HepG2 (cell line): ENCODE results near the gene GATM. TPM values are rescaled to one million over a fixed set of nuclear protein-coding genes. Genes with fewer than 3 reads are reported as not detected.
A peak's percentile ranks its signal among the peaks of the same experiment; 100 is the strongest.

Source experiments
- ATAC-seq: fragments of 200-7000 bp; cut with Tn5 transposase; 3 replicates; pipeline ENCODE4 v1.9.1; 2020; ENCODE audit warnings: mild to moderate bottlenecking, moderate library complexity
- BruUV-seq: library from RNA; stranded (reverse); fragments of 400-500 nt; replicated peaks from 2 replicates; lab custom pipeline; 2021; lab: Mats Ljungman, UMichigan
- CTCF ChIA-PET: fragments of 300-600 bp; formaldehyde crosslinking; extraction: SDS; loops from one replicate; lab custom pipeline; 2021; ENCODE audit warnings: low total read pairs, inconsistent platforms, low intra/inter-chr PET ratio; lab: Yijun Ruan, JAX
- POLR2A ChIA-PET: fragments of 350-600 bp; sonication (Branson Sonifier 250); formaldehyde crosslinking; loops from one replicate; lab custom pipeline; 2020; ENCODE audit warnings: antibody characterized with exemption, inconsistent platforms; lab: Yijun Ruan, JAX
- DNase-seq: peaks from one replicate; pipeline ENCODE4 v3.0.0-alpha.2; 2015; ENCODE audit warnings: low spot score
- FAIRE-seq: peaks from 3 replicates; lab custom pipeline; 2011; peaks lifted over from hg19 to GRCh38; lab: Jason Lieb, UNC
- H2AFZ ChIP-seq: one replicate; pipeline ENCODE4 v1.6.1; 2011; ENCODE audit warnings: low read length, inconsistent platforms
- H3K27ac ChIP-seq: fragments of 300-600 bp; 3 replicates; pipeline ENCODE4 v1.8.0; 2011; ENCODE audit warnings: mixed run types, mild to moderate bottlenecking, mixed read lengths, low read length, inconsistent platforms; ENCODE audit not compliant: insufficient read depth; ENCODE audit errors: extremely low read length
- H3K27me3 ChIP-seq, 2 experiments: fragments of 200-600 bp in 1 of 2; 2 replicates in 1 of 2; 3 replicates in 1 of 2; pipeline versions ENCODE4 v1.6.0 to v1.8.0; 2011; ENCODE audit warnings: low read length in 2 of 2, mild to moderate bottlenecking in 2 of 2, moderate library complexity in 2 of 2, inconsistent platforms in 1 of 2; ENCODE audit not compliant: insufficient read depth in 2 of 2, control insufficient read depth in 1 of 2
- H3K36me3 ChIP-seq, 2 experiments: fragments of 200-600 bp in 1 of 2; replicated peaks in 1 of 2; 2 replicates in 1 of 2; 3 replicates in 1 of 2; pipeline versions ENCODE4 v1.5.1 to v1.8.0; 2011; ENCODE audit warnings: low read length in 2 of 2, inconsistent platforms in 1 of 2; ENCODE audit not compliant: insufficient read depth in 2 of 2, control insufficient read depth in 1 of 2
- H3K4me1 ChIP-seq: 2 replicates; pipeline ENCODE4 v1.5.1; 2012; ENCODE audit warnings: low read length, inconsistent platforms; ENCODE audit not compliant: insufficient read depth
- H3K4me2 ChIP-seq: 2 replicates; pipeline ENCODE4 v1.6.0; 2011; ENCODE audit warnings: low read depth, low read length, inconsistent platforms
- H3K4me3 ChIP-seq, 3 experiments: fragments of 200-600 bp in 1 of 3; sonication (generic), shearing (Covaris generic) in 1 of 3; replicated peaks in 1 of 3; 2 replicates each; pipeline ENCODE4 v1.5.1; 2011 to 2016; ENCODE audit warnings: low read length in 3 of 3, inconsistent platforms in 2 of 3, low read depth in 2 of 3, mild to moderate bottlenecking in 2 of 3, control low read depth in 1 of 3, mixed read lengths in 1 of 3; ENCODE audit not compliant: insufficient read depth in 1 of 3
- H3K79me2 ChIP-seq: one replicate; pipeline ENCODE4 v1.6.1; 2011; ENCODE audit warnings: low read length, inconsistent platforms; ENCODE audit not compliant: insufficient read depth
- H3K9ac ChIP-seq: 2 replicates; pipeline ENCODE4 v1.6.0; 2011; ENCODE audit warnings: mild to moderate bottlenecking, low read depth, low read length, inconsistent platforms; ENCODE audit not compliant: insufficient read depth
- H3K9me3 ChIP-seq: 2 replicates; pipeline ENCODE4 v1.5.1; 2012; ENCODE audit warnings: mild to moderate bottlenecking, low read length
- H4K20me1 ChIP-seq: 2 replicates; pipeline ENCODE4 v1.6.0; 2011; ENCODE audit warnings: inconsistent platforms, mild to moderate bottlenecking, low read length, moderate library complexity; ENCODE audit not compliant: insufficient read depth
- AGO2 ChIP-seq: fragments of 200-400 bp; formaldehyde crosslinking; optimal IDR thresholded peaks from 2 replicates; pipeline ENCODE3; 2017; ENCODE audit warnings: mild to moderate bottlenecking, low read depth, low read length, moderate library complexity
- ATF2 ChIP-seq: sonication (generic); formaldehyde crosslinking; IDR thresholded peaks from 2 replicates; pipeline ENCODE4 v1.4.0; 2020; ENCODE audit warnings: missing genetic modification reagents
- GATAD2A ChIP-seq: IDR thresholded peaks from 2 replicates; pipeline ENCODE4 v1.6.1; 2016
- ISX ChIP-seq: sonication (generic); formaldehyde crosslinking; conservative IDR thresholded peaks from 2 replicates; pipeline ENCODE4 v1.5.0; 2020; ENCODE audit warnings: missing genetic modification reagents
- NCOA1 ChIP-seq: sonication (generic); formaldehyde crosslinking; IDR thresholded peaks from 2 replicates; pipeline ENCODE4 v1.9.0; 2021; ENCODE audit warnings: missing genetic modification reagents
- NR2F1 ChIP-seq, 2 experiments: fragments of 450-650 bp in 1 of 2; formaldehyde crosslinking in 1 of 2; IDR thresholded peaks; 2 replicates each; pipeline versions ENCODE4 v1.5.0 to v1.6.1; 2016 to 2020; ENCODE audit warnings: mild to moderate bottlenecking in 1 of 2, missing compliant biosample characterization in 1 of 2, missing genetic modification reagents in 1 of 2, moderate library complexity in 1 of 2
- RFX3 ChIP-seq: IDR thresholded peaks from 2 replicates; pipeline ENCODE4 v1.6.1; 2016; ENCODE audit warnings: missing biosample characterization, missing genetic modification reagents
- SMYD3 ChIP-seq: sonication (generic); formaldehyde crosslinking; IDR thresholded peaks from 2 replicates; pipeline ENCODE4 v1.8.1; 2023; ENCODE audit warnings: mild to moderate bottlenecking, missing genetic modification reagents
- SOX13 ChIP-seq, 3 experiments: fragments of 450-650 bp in 1 of 3; sonication (generic) in 1 of 3; formaldehyde crosslinking in 1 of 3; IDR thresholded peaks in 2 of 3; conservative IDR thresholded peaks in 1 of 3; 2 replicates each; pipeline versions ENCODE4 v1.5.0 to v1.6.1; 2016 to 2020; ENCODE audit warnings: antibody characterized with exemption in 1 of 3, mild to moderate bottlenecking in 1 of 3, missing compliant biosample characterization in 1 of 3, missing genetic modification reagents in 1 of 3, moderate library complexity in 1 of 3
- TIGD3 ChIP-seq: sonication (generic); formaldehyde crosslinking; IDR thresholded peaks from 2 replicates; pipeline ENCODE4 v1.5.1; 2020; ENCODE audit warnings: mild to moderate bottlenecking, missing genetic modification reagents, borderline replicate concordance
- ZMYM3 ChIP-seq: sonication (generic); formaldehyde crosslinking; IDR thresholded peaks from 2 replicates; pipeline ENCODE4 v1.5.1; 2020; ENCODE audit warnings: mild to moderate bottlenecking, missing genetic modification reagents
- ZNF652 ChIP-seq: IDR thresholded peaks from 2 replicates; pipeline ENCODE4 v1.6.1; 2016; ENCODE audit warnings: low read depth, borderline replicate concordance
- ZNF691 ChIP-seq: sonication (generic); formaldehyde crosslinking; IDR thresholded peaks from 2 replicates; pipeline ENCODE4 v1.4.0; 2020; ENCODE audit warnings: missing genetic modification reagents, low read depth, mild to moderate bottlenecking, borderline replicate concordance
- ZSCAN25 ChIP-seq: sonication (generic); formaldehyde crosslinking; IDR thresholded peaks from 2 replicates; pipeline ENCODE4 v1.8.0; 2022; ENCODE audit warnings: mild to moderate bottlenecking, missing genetic modification reagents
- WGBS: methylation state at CpG from one replicate; pipeline ENCODE4 v1.1.6; 2017; ENCODE audit warnings: low lambda C conversion rate; 5-methylcytosine and 5-hydroxymethylcytosine counted together
- in situ Hi-C: cut with HindIII; loops from 2 replicates; pipeline ENCODE4 v1.10.0; 2017; ENCODE audit warnings: low pct_unique_long_range_greater_than_20kb; ENCODE audit not compliant: extremely low pct_ligation_motif_present
- intact Hi-C: fragments of 100-400 bp; cut with micrococcal nuclease; formaldehyde crosslinking; loops from one replicate; pipeline ENCODE4 v1.10.0; 2022; ENCODE audit not compliant: unreplicated experiment
- polyA plus RNA-seq, 8 experiments: library from polyadenylated mRNA; depleted of rRNA in 3 of 8; stranded (reverse) in 7 of 8; unstranded in 1 of 8; fragments of >200 nt; fragmentation: Illumina TruSeq in 4 of 8; extraction: Trizol in 4 of 8; gene quantifications; 2 replicates each; pipeline versions ENCODE4 v1.2.1 to v1.2.3, GENCODE V29; 2011 to 2016; ENCODE audit warnings: low read depth in 4 of 8, missing spikeins in 1 of 8, mixed read lengths in 1 of 8; ENCODE audit not compliant: insufficient read depth in 1 of 8
- total RNA-seq, 5 experiments: library from RNA; depleted of rRNA; stranded (reverse); fragments of >200 nt; fragmentation: Illumina TruSeq; extraction: Trizol; gene quantifications; 2 replicates each; pipeline ENCODE4 v1.2.3, GENCODE V29; 2016; ENCODE audit warnings: low read depth in 1 of 5
- TF ChIP-seq, protein P1 (sequence below): sonication (generic); formaldehyde crosslinking; IDR thresholded peaks from 2 replicates; pipeline ENCODE4 v1.5.0; 2020; ENCODE audit warnings: mild to moderate bottlenecking, missing genetic modification reagents

The GATM gene
- total and polyA plus RNA-seq, 2 of the 13 experiments (the other 11 are each of a cell fraction or from before 2014, with no cell fraction given), result 2.1 to 16.8 TPM

- TF ChIP-seq ATF2 (CRISPR knock-in tag), result no peak
- TF ChIP-seq ZMYM3, result no peak
- TF ChIP-seq ZNF652, result no peak
- no peak for TF ChIP-seq ZNF691 (CRISPR knock-in tag)
- no peak for TF ChIP-seq GATAD2A
- no peak for TF ChIP-seq SOX13 (IDR thresholded peaks at IDR 0.05)
- TF ChIP-seq SOX13 (CRISPR knock-in tag; conservative IDR thresholded peaks at IDR 0.05 in 1 of 2, IDR thresholded peaks at IDR 0.05 in 1 of 2), result no peak
- TF ChIP-seq AGO2, result no peak
Measured at GRCh38 chr15:45425135-45425534, 46.8 kb upstream of the GATM start (continued).

GRCh38 chr15:45424429-45424828 is 46.1 kb upstream of the GATM start:
- in situ Hi-C loops (no loop called here), intact Hi-C loops (loop anchor here (5.0 kb wide), 1 partner anchor 33 kb away; no protein-coding TSS in a partner anchor)
- Histone ChIP-seq H2AFZ (no peak overlapping the region), H3K27ac (no peak overlapping the region), H3K36me3 (peaks cover 1 to 27% of the 10 kb centered on the region in 2 experiments; a peak in 3 of 5 replicates), H3K9me3 (no peaks in the 10 kb centered on the region), H3K4me2 (no peak overlapping the region), H4K20me1 (no peaks in the 10 kb centered on the region), H3K4me3 (no peak overlapping the region), H3K4me1 (peaks cover 12% of the 10 kb centered on the region), H3K9ac (no peak overlapping the region), H3K79me2 (no peaks in the 10 kb centered on the region), H3K27me3 (no peaks in the 10 kb centered on the region)
- TF ChIP-seq ISX (CRISPR knock-in tag) (no peak), ATF2 (CRISPR knock-in tag) (no peak), TIGD3 (CRISPR knock-in tag) (no peak), SMYD3 (no peak), NCOA1 (CRISPR knock-in tag) (no peak), NR2F1 (CRISPR knock-in tag; IDR thresholded peaks at IDR 0.05) (no peak), RFX3 (CRISPR knock-in tag) (no peak), ZSCAN25 (CRISPR knock-in tag) (no peak)
- TF ChIP-seq, protein P1, sequence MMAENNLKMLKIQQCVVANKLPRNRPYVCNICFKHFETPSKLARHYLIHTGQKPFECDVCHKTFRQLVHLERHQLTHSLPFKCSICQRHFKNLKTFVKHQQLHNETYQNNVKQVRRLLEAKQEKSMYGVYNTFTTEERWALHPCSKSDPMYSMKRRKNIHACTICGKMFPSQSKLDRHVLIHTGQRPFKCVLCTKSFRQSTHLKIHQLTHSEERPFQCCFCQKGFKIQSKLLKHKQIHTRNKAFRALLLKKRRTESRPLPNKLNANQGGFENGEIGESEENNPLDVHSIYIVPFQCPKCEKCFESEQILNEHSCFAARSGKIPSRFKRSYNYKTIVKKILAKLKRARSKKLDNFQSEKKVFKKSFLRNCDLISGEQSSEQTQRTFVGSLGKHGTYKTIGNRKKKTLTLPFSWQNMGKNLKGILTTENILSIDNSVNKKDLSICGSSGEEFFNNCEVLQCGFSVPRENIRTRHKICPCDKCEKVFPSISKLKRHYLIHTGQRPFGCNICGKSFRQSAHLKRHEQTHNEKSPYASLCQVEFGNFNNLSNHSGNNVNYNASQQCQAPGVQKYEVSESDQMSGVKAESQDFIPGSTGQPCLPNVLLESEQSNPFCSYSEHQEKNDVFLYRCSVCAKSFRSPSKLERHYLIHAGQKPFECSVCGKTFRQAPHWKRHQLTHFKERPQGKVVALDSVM (CRISPR knock-in tag), result no peak
- FAIRE-seq, result no peak
- no peak for DNase-seq
- ChIA-PET CTCF (no interaction called here), POLR2A (no interaction called here)
- peak; percentile 51 for ATAC-seq
- 100% methylated on average over 1 of the region's 2 CpGs for WGBS
- BruUV-seq, result no TSS peak
